Activated effector memory CD4-positive, alpha-beta T cell treated with anti-CD3 and anti-CD28 coated beads, Interleukin-2, amount 50 U/mL, for 16 hours (primary cell): Measurements from ENCODE around the gene SRGN.
"Not testable (repeated sequence)": the region's sequence is repeated elsewhere in the genome, so short reads cannot be mapped to it uniquely, and the experiment has no call there.

Source experiments
- DNase-seq: peaks from one replicate; pipeline ENCODE4 v3.0.0-alpha.2; 2020

Gene SRGN

DNA sequence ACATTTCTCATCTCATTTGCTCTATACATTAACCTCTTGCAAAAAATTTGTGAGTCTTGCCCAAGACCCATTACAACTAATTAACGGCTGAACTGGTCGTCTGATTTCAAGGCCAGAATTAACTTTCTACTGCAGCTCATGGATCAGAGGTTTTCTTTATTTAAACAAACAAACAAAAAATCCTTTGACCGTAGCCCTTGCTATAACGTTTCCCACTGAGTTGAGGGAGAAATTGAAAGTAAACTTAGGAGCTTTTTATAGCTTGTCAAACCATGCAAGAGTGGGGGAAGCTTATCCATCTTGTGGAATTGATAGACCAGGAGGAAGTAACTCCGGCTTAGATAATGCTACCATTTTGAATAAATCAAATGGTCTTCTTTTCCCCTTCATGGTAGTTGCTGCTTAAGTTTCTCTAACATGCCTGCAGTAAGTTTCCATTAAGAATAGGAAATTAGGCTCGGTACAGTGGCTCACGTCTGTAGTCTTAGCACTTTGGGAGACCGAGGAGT is 3.3 kb downstream of the SRGN start:
- no peak for DNase-seq

DNA sequence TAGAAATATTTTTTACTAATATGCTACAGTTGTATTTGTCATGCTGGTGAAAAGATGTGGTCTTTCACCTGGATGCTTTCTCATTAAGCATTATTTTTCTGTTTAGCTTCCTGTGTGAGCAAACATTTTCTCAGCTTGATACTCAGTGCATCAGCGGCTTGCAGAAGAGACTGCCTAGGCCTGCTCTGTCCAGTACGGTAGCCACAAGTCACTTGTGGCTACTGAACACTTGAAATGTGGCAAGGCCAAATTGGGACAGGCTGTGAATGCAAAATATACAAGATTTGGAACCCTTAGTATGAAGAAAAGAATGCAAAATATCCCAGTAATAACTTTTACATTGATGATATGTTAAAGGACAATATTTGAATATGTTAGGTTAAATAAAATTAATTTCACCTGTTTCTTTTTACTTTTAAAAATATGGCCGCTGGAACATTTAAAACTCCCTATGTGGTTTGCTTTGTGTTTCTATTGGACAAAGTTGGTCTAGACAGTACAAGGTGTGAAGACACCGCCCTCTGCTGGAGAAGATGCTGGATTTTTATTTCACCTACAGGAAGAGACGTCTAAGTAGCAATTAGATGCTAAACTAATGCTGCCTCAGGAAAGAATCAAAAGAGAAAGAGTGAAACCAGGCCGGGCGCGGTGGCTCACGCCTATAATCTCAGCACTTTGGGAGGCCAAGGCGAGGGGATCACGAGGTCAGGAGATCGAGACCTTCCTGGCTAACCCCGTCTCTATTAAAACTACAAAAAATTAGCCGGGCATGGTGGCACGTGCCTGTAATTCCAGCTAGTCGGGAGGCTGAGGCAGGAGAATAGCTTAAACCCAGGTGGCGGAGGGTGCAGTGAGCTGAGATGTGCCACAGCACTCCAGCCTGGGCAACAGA is 5.3 kb downstream of the SRGN start:
- peak; percentile 90 for DNase-seq

DNA sequence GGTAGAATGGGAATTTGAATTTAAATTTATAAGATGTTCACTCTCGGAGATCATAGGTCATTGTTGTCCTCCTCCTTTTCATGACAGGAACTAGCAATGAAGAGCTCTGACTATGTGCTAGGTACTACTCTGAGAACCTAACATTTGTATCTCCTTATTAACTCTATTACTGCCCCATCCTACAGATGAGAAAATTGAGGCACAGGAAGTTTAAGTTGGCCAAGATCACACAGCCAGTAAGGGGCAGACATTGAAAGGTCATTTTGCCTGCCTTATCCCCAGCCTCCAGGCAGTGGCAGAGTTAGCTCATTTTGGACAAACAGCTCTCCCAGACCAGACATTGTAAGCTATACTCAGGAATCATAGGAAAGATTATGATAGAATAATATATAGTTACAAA is 6.0 kb downstream of the SRGN start:
- DNase-seq = no peak

DNA sequence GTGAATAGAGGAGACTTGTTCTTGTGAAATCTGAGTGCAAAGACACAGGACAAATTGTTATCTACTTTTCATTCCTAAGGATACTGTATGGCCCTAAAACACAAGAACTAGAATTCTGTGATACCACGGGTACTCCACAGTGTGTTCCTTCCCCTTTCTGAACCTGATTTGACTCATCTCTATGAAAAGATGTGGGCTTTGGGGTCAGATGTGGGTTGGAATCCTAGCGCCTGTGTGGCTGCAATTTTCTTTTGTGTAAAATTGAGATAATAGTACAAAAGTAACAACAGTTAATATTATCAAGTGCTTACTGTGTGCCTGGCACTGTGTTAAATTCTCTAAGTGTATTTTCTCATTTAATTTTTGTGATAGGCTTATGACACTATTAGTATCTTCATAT is 8.1 kb downstream of the SRGN start:
- no peak for DNase-seq

DNA sequence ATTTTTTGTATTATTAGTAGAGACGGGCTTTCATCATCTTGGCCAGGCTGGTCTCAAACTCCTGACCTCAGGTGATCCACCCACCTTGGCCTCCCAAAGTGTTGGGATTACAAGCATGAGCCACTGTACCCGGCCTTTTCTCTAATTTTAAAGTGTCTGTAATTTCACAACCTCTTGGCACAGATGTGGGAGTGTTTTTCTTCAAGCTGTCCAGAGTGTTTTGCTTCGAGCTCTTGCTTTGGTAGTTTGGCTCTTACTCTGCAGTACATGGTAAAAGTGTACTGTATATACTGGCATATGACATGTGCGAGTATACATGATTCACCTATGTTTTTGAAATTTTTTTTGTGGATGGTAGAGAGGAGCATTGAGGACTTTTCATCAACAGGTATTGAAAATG is 9.8 kb downstream of the SRGN start:
- no peak for DNase-seq

DNA sequence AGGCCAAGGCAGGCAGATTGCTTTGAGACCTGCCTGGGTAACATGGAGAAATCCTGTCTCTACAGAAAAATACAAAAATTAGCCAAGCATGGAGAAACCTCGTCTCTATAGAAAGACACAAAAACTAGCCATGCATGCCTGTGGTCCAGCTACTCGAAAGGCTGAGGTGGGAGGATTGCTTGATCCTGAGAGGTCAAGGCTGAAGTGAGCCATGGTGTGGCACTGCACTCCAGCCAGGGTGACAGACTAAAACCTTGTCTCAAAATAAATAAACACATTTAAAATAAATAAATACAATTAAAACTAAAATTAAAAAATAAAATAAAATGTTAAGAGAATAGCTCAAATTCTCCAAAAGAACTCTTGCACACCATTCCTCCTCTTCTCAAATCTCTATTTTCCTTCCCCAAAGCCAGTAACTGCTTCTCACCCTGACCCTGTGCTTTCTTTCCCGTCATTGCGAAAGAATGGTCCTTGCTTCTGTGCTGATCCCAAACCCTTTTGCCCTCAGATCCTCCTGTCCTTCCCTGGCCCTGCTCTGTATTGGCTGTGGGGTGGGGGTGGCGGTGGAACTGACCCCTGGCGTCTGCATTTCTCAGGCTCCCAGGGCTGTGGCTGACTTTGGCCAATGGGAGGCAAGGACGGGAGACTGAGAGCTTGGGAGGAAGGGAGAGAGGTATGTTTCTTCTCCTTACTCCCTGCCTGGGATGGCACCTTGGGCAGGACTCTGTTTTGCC is 12.4 kb downstream of the SRGN start:
- DNase-seq = no peak

DNA sequence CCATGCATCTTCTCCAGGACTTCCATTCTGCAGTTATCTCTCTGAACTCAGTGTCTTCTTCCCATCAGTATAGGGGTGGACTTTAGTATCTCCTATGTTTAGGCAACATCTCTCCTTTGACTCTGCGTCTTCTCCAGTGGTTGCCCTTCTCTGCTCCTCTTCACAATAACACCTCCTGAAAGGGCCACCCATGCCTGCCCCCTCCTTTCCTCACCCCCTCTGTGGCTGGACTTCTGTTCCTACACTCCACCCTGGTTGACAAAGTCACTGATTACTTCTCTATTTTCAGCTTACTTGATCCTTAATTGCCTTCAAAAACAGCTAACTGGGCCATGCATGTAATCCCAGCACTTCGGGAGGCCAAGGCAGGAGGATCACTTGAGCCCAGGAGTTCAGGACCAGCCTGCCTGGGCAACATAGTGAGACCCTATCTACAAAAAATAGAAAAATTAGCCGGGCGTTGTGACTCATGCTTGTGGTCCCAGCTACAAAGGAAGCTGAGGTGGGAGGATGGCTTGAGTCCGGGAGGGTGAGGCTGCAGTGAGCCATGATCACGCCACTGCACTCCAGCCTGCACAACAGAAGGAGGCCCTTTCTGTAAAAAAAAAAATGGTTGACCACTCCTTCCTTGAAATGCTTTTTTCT is 13.7 kb downstream of the SRGN start:
- DNase-seq = peak; percentile 67

DNA sequence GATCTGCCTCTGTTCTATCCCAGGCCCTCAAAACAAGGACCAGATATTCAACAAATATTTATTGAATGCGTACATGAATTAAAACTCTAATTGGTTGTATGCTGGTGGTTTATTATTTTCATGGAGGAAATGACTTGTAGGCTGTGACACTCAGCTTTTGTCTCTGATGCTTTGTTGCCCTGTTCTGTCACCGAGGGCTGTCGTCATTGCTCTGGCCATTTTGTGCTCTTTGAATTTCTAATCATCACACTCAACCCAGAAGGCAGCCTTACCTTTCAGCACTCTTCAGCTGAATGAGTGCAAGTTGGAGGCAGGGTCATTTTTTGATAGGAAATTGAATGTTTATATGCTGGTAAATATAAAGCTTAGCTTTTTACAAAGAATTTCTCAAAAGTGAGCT is 14.5 kb downstream of the SRGN start:
- no peak for DNase-seq

DNA sequence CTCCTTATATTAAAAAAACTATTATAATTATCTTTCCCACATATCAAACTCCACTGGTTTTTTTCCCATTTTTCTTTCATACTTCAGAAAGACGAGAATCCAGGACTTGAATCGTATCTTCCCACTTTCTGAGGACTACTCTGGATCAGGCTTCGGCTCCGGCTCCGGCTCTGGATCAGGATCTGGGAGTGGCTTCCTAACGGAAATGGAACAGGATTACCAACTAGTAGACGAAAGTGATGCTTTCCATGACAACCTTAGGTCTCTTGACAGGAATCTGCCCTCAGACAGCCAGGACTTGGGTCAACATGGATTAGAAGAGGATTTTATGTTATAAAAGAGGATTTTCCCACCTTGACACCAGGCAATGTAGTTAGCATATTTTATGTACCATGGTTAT is 15.9 kb downstream of the SRGN start:
- no peak for DNase-seq

DNA sequence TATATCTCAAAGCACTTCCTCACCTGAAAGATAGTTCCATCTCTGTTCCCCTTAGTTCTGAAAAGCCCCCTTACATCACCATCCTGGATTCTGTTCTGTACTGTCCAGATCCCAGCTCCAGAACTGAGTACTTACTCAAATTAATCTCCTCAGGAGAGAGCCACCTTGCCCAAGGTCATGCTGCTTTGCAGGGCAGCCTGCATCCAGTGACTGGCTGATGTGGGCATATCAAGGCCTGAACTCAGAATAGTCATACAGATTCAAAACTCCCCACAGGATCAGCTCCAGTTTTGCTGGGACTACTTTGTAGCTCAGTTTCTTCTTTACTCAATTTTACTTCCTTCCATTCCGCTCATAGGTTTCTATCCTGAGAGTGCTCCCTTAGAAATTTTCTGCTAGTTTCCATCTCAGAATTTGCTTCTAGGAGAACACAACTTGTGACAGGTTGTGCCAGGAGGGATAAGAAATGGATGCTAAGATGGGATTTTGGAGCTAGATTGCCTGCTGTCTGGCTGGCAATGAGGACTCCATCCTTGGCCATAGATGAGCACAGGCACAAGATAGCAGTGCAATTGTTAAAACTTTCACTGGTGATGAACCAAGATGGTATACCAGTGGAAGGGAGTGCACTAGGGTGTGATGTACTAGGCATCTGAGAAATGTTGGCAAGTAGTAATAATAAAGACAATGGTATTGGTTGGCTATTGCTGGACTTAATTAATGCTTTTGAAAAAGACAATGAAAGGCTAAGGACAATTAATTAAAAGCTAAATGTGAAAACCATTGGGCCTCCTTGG is 17.3 kb downstream of the SRGN start:
- DNase-seq = no peak

DNA sequence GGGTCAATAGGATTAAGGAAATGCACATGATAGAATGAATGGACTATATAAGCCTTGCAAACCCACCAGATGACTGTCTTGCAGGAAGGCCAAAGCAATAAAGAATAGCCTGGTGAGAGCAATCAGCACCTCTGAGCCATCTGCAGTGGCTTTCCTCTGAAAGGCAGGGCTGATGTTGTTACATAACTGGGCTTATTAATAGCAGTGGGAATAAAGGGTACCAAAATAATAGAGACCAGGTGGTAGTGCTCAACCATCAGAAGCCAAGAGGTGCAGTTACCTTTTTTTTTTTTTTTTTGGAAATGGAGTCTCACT is 19.2 kb downstream of the SRGN start:
- DNase-seq = no peak

DNA sequence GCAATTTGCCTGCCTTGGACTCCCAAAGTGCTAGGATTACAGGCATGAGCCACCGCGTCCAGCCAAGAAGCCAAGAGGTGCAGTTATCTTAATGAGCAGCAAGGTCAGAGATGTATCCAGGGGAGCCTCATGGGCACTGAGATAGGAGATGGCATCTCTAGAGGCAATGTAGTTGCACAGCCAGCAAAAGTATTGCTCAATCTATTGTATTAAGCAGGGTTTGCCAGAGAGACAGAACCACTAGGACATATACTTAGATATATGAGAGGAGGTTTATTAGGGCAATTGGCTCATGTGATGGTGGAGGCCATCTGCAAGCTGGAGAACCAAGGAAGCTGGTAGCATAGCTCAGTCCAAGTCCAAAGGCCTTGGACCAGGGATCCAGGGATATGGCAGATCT is 19.8 kb downstream of the SRGN start:
- no peak for DNase-seq

DNA sequence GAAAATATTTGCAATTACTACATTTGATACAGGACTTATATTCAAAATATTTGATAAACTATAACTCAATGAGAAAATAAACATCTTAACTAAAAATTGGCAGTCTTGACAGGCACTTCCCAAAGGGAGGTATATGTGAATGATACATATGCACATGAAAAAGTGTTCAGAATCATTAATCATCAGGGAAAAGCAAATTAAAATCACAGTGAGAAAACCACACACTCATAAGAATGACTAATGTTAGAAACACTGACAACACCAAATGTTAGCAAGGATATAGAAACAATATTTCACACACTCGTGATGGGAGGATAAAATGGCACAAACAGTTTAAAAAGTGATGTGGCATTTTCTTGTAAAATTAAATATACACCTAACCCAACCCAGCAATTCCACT is 32.0 kb downstream of the SRGN start:
- no peak for DNase-seq

DNA sequence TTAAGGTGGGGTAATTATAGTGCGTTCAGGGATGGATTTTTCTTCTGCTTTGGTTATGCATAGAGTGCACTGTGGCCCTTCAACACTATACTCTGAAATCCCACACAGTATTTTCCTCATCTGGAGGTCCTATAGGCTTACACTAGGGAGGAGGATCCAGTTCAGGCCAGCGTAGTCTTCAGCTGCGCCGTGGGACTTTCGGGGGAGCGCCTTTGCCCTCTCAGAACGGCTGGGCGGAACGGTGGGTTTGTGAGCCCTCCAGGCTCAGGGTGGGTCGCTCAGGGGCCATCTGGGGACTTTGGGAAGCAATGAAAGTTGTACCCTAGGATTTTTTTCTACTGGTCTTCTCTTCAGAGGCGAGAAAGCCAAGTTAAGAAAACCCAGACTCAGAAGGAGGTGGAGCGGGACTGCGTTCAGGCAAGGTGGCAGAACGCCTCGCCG is 35.4 kb downstream of the SRGN start:
- DNase-seq = no peak

DNA sequence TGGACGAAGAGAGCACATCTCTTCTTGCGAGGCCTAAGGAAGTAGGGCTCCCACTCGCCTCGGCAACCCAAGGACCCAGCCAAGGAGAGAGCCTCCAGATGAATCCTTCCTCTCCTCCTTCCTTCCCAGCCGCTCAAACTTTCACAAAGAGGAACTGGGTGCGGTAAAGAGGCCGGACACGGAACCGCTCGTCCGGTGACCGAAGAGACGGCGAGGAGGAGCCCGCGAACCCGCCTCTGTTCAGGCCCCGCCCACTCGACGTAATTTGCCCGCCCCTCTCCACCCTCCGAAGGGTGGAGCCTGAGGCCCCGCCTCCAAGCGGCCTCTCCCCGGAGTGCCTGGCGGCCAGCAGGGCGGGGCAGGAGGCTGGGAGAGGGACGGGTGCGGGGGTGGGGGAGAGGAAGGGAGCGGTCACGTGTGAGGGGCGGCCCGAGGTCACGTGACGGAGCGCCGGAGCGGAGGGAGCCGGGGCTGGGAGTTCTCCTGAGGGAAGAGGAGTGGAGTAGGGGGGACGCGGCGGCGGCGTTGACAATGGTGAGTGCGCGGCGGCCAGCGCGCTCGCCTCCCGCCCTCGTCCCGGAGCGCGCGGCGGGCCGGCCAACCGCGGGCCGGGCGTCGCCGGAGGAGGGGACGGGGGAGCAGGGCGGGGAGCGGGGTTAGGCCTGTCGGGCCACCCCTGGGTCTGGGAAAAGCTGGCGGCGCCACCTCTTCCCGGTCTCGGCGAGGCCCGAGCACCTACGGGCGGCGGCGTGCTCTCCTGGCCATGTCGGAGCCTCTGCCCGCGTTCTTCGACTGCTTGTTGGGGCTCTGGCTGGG is 36.1 kb downstream of the SRGN start, which contains the start of gene VPS26A:
TSS of gene VPS26A (plus strand) at position 432 of the 816 bp plus-strand sequence. CDS start at position 532, 100 bp downstream.
- peak; percentile 99 for DNase-seq

DNA sequence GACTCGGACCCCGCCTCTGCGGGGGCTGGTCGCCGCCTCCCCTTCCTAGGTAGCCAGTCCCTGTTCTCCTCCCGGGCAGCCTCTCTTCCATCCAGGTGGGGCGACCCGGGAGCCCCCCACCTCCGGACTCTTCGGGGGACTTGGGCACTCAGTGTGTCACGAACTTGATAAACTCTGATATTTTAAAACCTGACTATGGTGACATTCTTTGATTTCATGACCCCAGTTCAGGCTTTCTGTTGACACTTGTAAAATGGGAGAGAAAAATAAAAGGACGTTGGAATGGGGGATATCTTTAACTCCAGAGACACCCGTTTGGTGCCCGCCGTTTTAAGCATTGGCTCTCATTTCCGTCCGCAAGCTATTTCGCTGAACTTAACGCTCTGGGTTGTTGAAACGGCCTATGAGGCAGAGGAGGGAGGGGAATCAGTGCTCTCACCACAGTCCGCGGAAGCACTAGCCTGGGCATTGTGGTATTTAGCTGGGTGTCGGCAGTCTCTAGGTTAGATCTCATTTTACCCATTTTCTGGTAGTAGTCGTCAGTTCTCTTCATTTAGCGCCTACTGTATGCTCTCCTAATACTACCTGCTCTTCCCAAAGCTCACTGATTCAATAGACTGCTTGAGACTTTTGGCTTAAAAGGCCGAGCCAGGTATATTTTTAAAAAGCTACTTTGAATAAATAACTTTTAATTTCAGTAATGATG is 36.8 kb downstream of the SRGN start:
- DNase-seq = peak; percentile 83

DNA sequence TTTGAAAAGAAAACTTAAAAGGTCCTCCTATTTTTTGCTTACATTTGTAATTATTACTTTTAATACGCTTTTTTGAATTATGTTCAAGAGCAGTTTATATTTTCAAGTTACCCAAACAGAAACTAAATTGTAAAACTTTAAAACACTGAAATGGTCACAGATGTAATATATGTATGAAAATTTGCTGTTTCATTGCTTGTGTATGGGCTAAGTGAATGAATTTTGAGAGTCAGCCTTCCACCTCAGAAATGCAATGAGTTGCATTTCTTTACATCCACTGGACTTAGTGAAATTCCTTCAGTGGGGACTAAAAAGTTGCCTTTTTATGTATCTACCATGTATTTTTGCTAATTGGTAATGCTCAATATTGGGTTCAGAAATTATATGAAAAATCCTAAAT is 37.7 kb downstream of the SRGN start:
- DNase-seq = no peak

DNA sequence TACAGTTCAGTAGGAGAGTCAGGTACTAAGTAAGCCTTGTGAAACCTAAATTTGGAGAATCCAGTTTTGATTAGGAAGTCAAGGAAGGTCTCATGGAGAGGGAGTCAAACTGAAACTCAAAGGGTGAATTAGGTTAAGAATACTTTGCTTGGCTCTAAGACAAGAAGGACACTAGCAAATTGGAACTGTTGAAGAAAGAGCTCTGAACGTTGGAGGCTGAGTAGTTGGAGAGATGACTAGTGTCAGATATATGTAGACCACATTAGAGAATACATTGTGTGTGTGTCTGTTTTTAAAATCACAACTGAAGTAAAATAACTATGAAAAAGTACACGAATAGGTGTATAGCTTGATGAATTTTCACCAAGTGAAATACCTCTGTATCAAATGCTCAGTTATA is 42.3 kb downstream of the SRGN start:
- no peak for DNase-seq

DNA sequence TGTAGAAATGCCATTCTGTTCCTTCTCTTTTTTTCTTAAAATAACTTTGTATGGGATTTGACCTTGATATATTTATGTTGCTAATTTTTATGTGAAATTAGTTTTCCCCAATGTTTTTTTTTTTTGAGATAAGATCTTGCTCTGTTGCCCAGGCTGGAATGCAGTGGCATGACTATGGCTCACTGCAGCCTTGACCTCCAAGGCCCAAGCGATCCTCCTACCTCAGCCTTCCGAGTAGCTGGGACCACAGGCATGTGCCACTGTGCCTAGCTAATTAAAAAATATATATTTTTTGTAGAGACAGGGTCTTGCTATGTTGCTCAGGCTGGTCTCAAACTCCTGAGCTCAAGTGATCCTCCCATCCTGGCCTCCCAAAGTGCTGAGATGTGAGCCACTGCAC is 52.1 kb downstream of the SRGN start:
- DNase-seq = no peak

DNA sequence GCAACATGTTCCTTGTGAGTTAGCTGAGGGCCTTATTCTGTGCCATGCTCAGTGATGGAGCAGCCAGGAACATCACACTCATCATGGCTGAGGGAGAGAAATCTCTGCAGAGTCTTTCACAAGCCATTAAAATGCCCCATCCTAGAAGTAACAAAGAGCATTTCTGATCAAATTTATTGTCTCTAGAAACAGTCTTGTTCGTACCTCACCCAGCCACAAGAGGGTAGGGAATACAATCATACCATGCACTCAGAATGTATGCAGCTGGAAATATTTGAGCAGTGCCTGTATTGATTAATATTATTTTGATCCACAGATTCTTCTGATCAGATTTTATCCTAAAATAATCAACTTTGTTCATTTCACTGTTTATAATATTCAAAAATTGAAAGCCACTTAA is 53.4 kb downstream of the SRGN start:
- DNase-seq = no peak

DNA sequence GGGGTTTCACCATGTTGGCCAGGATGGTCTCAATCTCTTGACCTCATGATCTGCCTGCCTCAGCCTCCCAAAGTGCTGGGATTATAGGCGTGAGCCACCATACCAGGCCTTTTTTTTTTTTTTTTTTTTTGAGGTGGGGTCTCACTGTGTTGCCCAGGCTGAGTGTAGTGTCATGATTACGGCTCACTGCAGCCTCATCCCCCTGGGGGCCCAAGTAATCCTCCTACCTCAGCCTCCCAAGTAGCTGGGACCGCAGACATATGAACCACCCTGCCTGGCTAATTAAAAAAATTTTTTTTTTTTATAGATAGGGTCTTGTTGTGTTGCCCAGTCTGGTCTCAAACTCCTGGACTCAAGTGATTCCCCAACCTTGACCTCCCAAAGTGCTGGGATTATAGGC is 54.2 kb downstream of the SRGN start:
- not testable (repeated sequence) for DNase-seq
